HCT116 (cell line): ENCODE results near the gene MPV17L. TPM values are rescaled to one million over a fixed set of nuclear protein-coding genes. Genes with fewer than 3 reads are reported as not detected.

ENCODE experiments used
- ATAC-seq: fragments of 200-7000 bp; cut with Tn5 transposase; 2 replicates; pipeline ENCODE4 v1.9.1; 2020; ENCODE audit warnings: mild to moderate bottlenecking, moderate library complexity
- BruUV-seq: library from RNA; stranded (reverse); fragments of 400-500 nt; replicated peaks from 2 replicates; lab custom pipeline; 2021; lab: Mats Ljungman, UMichigan
- CTCF ChIA-PET: fragments of 300-600 bp; sonication (Branson Sonifier 250); formaldehyde crosslinking; loops from one replicate; lab custom pipeline; 2021; ENCODE audit warnings: antibody characterized with exemption; lab: Charles Lee
- POLR2A ChIA-PET: fragments of 300-600, 350-600 bp; sonication (Branson Sonifier 250); formaldehyde crosslinking; loops from one replicate; lab custom pipeline; 2021; ENCODE audit warnings: antibody characterized with exemption; lab: Charles Lee
- RAD21 ChIA-PET, 2 experiments: fragments of 300-600 bp; sonication (Branson Sonifier 250); formaldehyde crosslinking; loops; one replicate each; lab custom pipeline; 2023; ENCODE audit warnings: low total read pairs in 2 of 2; ENCODE audit not compliant: uncharacterized antibody in 2 of 2, unreplicated experiment in 2 of 2, low non-redundant PET in 1 of 2; lab: Charles Lee
- DNase-seq: peaks from one replicate; pipeline ENCODE4 v3.0.0-alpha.2; 2010; ENCODE audit warnings: low read depth, low spot score
- H2AFZ ChIP-seq: fragments of 200-600 bp; shearing (Covaris generic), sonication (generic); 2 replicates; pipeline ENCODE4 v1.6.1; 2017; ENCODE audit warnings: low read depth, mixed run types, mixed read lengths, antibody characterized with exemption, low read length; ENCODE audit not compliant: poor library complexity, severe bottlenecking
- H3K27ac ChIP-seq: 2 replicates; pipeline ENCODE4 v1.5.1; 2012; ENCODE audit warnings: low read depth, low read length
- H3K27me3 ChIP-seq: fragments of 200-600 bp; sonication (generic); 2 replicates; pipeline ENCODE4 v1.6.1; 2016; ENCODE audit warnings: mixed run types, low read length, mixed read lengths; ENCODE audit not compliant: insufficient read depth
- H3K36me3 ChIP-seq, 2 experiments: fragments of 200-500 bp in 1 of 2; fragments of 200-600 bp in 1 of 2; sonication (Bioruptor generic) in 1 of 2; sonication (generic) in 1 of 2; 2 replicates each; pipeline versions ENCODE4 v1.5.1 to v1.6.1; 2014 to 2016; ENCODE audit warnings: low read length in 2 of 2, inconsistent platforms in 1 of 2, mixed read lengths in 1 of 2, mixed run types in 1 of 2; ENCODE audit not compliant: insufficient read depth in 2 of 2, control insufficient read depth in 1 of 2
- H3K4me1 ChIP-seq, 2 experiments: fragments of 200-600 bp in 1 of 2; sonication (generic) in 1 of 2; 2 replicates each; pipeline versions ENCODE4 v1.5.1 to v1.6.1; 2012 to 2017; ENCODE audit warnings: low read length in 2 of 2, inconsistent platforms in 1 of 2, mild to moderate bottlenecking in 1 of 2, mixed read lengths in 1 of 2, mixed run types in 1 of 2, moderate library complexity in 1 of 2; ENCODE audit not compliant: insufficient read depth in 2 of 2, control insufficient read depth in 1 of 2
- H3K4me2 ChIP-seq: fragments of 200-600 bp; sonication (generic); 2 replicates; pipeline ENCODE4 v1.6.1; 2017; ENCODE audit warnings: mixed run types, low read length, mixed read lengths
- H3K4me3 ChIP-seq, 2 experiments: fragments of 200-600 bp in 1 of 2; sonication (generic) in 1 of 2; replicated peaks in 1 of 2; 2 replicates each; pipeline ENCODE4 v1.5.1; 2011 to 2016; ENCODE audit warnings: low read length in 2 of 2, control low read depth in 1 of 2, low read depth in 1 of 2, mild to moderate bottlenecking in 1 of 2, mixed read lengths in 1 of 2, mixed run types in 1 of 2
- H3K79me2 ChIP-seq: fragments of 200-600 bp; sonication (generic); 2 replicates; pipeline ENCODE4 v1.6.1; 2017; ENCODE audit warnings: mild to moderate bottlenecking, mixed run types, low read length, moderate library complexity, mixed read lengths; ENCODE audit not compliant: insufficient read depth
- H3K9ac ChIP-seq: fragments of 200-600 bp; sonication (generic); 2 replicates; pipeline ENCODE4 v1.6.1; 2016; ENCODE audit warnings: low read length, mixed read lengths
- H3K9me2 ChIP-seq: fragments of 200-600 bp; sonication (generic), shearing (Covaris generic); 2 replicates; pipeline ENCODE4 v1.6.1; 2017; ENCODE audit warnings: mixed run types, mild to moderate bottlenecking, moderate library complexity; ENCODE audit not compliant: insufficient read depth
- H3K9me3 ChIP-seq, 2 experiments: fragments of 200-500 bp in 1 of 2; fragments of 200-600 bp in 1 of 2; sonication (Bioruptor generic) in 1 of 2; sonication (generic) in 1 of 2; 2 replicates each; pipeline ENCODE4 v1.6.1; 2014 to 2017; ENCODE audit warnings: low read length in 2 of 2, mixed read lengths in 2 of 2, inconsistent platforms in 1 of 2, low read depth in 1 of 2, mild to moderate bottlenecking in 1 of 2, mixed run types in 1 of 2, moderate library complexity in 1 of 2; ENCODE audit not compliant: control insufficient read depth in 1 of 2, insufficient read depth in 1 of 2
- H4K20me1 ChIP-seq: fragments of 200-600 bp; sonication (generic), shearing (Covaris generic); 2 replicates; pipeline ENCODE4 v1.6.1; 2017; ENCODE audit warnings: mixed run types, mild to moderate bottlenecking, moderate library complexity; ENCODE audit not compliant: insufficient read depth
- CBX3 ChIP-seq: IDR thresholded peaks from 2 replicates; pipeline ENCODE4 v1.6.1; 2012; ENCODE audit warnings: low read depth
- CEBPB ChIP-seq: IDR thresholded peaks from 2 replicates; pipeline ENCODE4 v1.6.1; 2012; ENCODE audit warnings: low read depth
- ELF1 ChIP-seq: IDR thresholded peaks from 2 replicates; pipeline ENCODE4 v1.6.1; 2012; ENCODE audit warnings: low read depth, borderline replicate concordance
- JUND ChIP-seq: IDR thresholded peaks from 2 replicates; pipeline ENCODE4 v1.6.1; 2012
- POLR2A ChIP-seq: IDR thresholded peaks from 2 replicates; pipeline ENCODE4 v1.7.0; 2011; ENCODE audit warnings: borderline replicate concordance; ENCODE audit not compliant: insufficient read depth, insufficient read length; ENCODE audit errors: extremely low read depth
- POLR2AphosphoS5 ChIP-seq: IDR thresholded peaks from 2 replicates; pipeline ENCODE4 v1.6.1; 2011; ENCODE audit warnings: mild to moderate bottlenecking, low read depth, low read length, moderate library complexity
- SP1 ChIP-seq: IDR thresholded peaks from 2 replicates; pipeline ENCODE4 v1.6.1; 2012; ENCODE audit warnings: low read depth
- SRF ChIP-seq: IDR thresholded peaks from 2 replicates; pipeline ENCODE4 v1.6.1; 2012; ENCODE audit warnings: low read depth
- TCF7L2 ChIP-seq: IDR thresholded peaks from 2 replicates; pipeline ENCODE4 v1.7.0; 2011; ENCODE audit warnings: borderline replicate concordance, inconsistent platforms; ENCODE audit not compliant: insufficient read depth, insufficient read length; ENCODE audit errors: extremely low read depth
- ZNF274 ChIP-seq: fragments of 200-500 bp; sonication (Bioruptor generic); IDR thresholded peaks from 2 replicates; pipeline ENCODE4 v1.6.1; 2014; ENCODE audit warnings: mild to moderate bottlenecking, low read depth, low read length, inconsistent platforms
- intact Hi-C: fragments of 100-400 bp; cut with micrococcal nuclease; formaldehyde crosslinking; loops from 2 replicates; pipeline ENCODE4 v1.10.0; 2022
- total RNA-seq: library from RNA; stranded (reverse); gene quantifications from one replicate; pipeline ENCODE4 v1.2.1, GENCODE V29; 2021; ENCODE audit not compliant: unreplicated experiment
- TF ChIP-seq, protein P1 (sequence below): IDR thresholded peaks from 2 replicates; pipeline ENCODE4 v1.6.1; 2011; ENCODE audit warnings: mild to moderate bottlenecking, low read length, moderate library complexity; ENCODE audit not compliant: insufficient replicate concordance; ENCODE audit errors: extremely low read depth
- TF ChIP-seq, protein P2 (sequence below): IDR thresholded peaks from 2 replicates; pipeline ENCODE4 v1.6.1; 2012
- TF ChIP-seq, protein P3 (sequence below), 3 experiments: fragments of 200-600 bp in 1 of 3; sonication (generic) in 1 of 3; IDR thresholded peaks in 2 of 3; conservative IDR thresholded peaks in 1 of 3; 2 replicates each; pipeline ENCODE4 v1.5.1; 2012 to 2017; ENCODE audit warnings: low read depth in 2 of 3, low read length in 2 of 3, antibody characterized with exemption in 1 of 3, borderline replicate concordance in 1 of 3, control low read depth in 1 of 3, mild to moderate bottlenecking in 1 of 3, mixed read lengths in 1 of 3, mixed run types in 1 of 3, moderate library complexity in 1 of 3; ENCODE audit not compliant: insufficient read depth in 1 of 3
- TF ChIP-seq, protein P4 (sequence below): IDR thresholded peaks from 2 replicates; pipeline ENCODE4 v1.6.1; 2012; ENCODE audit warnings: low read depth

MPV17L gene
- total RNA-seq, 1 experiment from 2014 or later: not detected

DNA sequence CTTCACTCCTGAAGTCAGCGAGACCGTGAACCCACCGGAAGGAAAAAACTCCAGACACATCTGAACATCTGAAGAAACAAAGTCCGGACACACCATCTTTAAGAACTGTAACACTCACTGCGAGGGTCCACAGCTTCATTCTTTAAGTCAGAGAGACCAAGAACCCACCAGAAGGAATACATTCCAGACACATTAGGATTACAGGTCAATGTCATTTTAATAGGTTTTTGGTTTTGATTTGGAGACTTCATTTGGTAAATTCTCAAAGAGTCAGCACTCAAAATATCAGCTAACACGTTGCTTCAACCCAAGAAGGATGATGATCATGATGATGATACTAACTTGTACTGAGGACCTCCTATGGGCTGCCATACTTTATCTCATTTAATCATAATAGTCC is 31.2 kb downstream of the MPV17L start:
- DNase-seq (no peak), ATAC-seq (no peak)
- RAD21 ChIA-PET: no interaction called here
- Histone ChIP-seq H3K27ac (no peak overlapping the region), H2AFZ (no peak overlapping the region), H3K4me3 (no peak overlapping the region), H3K36me3 (no peaks in the 10 kb centered on the region), H3K9me3 (no peaks in the 10 kb centered on the region), H3K9ac (no peak overlapping the region), H3K4me2 (no peak overlapping the region), H3K27me3 (no peaks in the 10 kb centered on the region), H3K79me2 (no peaks in the 10 kb centered on the region), H3K9me2 (no peaks in the 10 kb centered on the region), H4K20me1 (no peaks in the 10 kb centered on the region), H3K4me1 (peaks cover 5 to 9% of the 10 kb centered on the region in 2 experiments; a peak in 3 of 4 replicates)
- CTCF ChIA-PET: no interaction called here
- TF ChIP-seq TCF7L2 (no peak), JUND (no peak), SRF (no peak), CBX3 (no peak), CEBPB (no peak), POLR2A (no peak), POLR2AphosphoS5 (no peak), ELF1 (no peak), SP1 (no peak), ZNF274 (no peak)
- TF ChIP-seq, protein P1, sequence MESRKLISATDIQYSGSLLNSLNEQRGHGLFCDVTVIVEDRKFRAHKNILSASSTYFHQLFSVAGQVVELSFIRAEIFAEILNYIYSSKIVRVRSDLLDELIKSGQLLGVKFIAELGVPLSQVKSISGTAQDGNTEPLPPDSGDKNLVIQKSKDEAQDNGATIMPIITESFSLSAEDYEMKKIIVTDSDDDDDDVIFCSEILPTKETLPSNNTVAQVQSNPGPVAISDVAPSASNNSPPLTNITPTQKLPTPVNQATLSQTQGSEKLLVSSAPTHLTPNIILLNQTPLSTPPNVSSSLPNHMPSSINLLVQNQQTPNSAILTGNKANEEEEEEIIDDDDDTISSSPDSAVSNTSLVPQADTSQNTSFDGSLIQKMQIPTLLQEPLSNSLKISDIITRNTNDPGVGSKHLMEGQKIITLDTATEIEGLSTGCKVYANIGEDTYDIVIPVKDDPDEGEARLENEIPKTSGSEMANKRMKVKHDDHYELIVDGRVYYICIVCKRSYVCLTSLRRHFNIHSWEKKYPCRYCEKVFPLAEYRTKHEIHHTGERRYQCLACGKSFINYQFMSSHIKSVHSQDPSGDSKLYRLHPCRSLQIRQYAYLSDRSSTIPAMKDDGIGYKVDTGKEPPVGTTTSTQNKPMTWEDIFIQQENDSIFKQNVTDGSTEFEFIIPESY: no peak
- TF ChIP-seq, protein P2, sequence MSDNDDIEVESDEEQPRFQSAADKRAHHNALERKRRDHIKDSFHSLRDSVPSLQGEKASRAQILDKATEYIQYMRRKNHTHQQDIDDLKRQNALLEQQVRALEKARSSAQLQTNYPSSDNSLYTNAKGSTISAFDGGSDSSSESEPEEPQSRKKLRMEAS: no peak
- TF ChIP-seq, protein P3, sequence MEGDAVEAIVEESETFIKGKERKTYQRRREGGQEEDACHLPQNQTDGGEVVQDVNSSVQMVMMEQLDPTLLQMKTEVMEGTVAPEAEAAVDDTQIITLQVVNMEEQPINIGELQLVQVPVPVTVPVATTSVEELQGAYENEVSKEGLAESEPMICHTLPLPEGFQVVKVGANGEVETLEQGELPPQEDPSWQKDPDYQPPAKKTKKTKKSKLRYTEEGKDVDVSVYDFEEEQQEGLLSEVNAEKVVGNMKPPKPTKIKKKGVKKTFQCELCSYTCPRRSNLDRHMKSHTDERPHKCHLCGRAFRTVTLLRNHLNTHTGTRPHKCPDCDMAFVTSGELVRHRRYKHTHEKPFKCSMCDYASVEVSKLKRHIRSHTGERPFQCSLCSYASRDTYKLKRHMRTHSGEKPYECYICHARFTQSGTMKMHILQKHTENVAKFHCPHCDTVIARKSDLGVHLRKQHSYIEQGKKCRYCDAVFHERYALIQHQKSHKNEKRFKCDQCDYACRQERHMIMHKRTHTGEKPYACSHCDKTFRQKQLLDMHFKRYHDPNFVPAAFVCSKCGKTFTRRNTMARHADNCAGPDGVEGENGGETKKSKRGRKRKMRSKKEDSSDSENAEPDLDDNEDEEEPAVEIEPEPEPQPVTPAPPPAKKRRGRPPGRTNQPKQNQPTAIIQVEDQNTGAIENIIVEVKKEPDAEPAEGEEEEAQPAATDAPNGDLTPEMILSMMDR (IDR thresholded peaks at IDR 0.05 in 2 of 3, conservative IDR thresholded peaks at IDR 0.05 in 1 of 3; ENCODE audit: borderline replicate concordance in 1 of 3, insufficient read depth in 1 of 3, low read depth in 2 of 3, low read length in 2 of 3): no peak
- TF ChIP-seq, protein P4, sequence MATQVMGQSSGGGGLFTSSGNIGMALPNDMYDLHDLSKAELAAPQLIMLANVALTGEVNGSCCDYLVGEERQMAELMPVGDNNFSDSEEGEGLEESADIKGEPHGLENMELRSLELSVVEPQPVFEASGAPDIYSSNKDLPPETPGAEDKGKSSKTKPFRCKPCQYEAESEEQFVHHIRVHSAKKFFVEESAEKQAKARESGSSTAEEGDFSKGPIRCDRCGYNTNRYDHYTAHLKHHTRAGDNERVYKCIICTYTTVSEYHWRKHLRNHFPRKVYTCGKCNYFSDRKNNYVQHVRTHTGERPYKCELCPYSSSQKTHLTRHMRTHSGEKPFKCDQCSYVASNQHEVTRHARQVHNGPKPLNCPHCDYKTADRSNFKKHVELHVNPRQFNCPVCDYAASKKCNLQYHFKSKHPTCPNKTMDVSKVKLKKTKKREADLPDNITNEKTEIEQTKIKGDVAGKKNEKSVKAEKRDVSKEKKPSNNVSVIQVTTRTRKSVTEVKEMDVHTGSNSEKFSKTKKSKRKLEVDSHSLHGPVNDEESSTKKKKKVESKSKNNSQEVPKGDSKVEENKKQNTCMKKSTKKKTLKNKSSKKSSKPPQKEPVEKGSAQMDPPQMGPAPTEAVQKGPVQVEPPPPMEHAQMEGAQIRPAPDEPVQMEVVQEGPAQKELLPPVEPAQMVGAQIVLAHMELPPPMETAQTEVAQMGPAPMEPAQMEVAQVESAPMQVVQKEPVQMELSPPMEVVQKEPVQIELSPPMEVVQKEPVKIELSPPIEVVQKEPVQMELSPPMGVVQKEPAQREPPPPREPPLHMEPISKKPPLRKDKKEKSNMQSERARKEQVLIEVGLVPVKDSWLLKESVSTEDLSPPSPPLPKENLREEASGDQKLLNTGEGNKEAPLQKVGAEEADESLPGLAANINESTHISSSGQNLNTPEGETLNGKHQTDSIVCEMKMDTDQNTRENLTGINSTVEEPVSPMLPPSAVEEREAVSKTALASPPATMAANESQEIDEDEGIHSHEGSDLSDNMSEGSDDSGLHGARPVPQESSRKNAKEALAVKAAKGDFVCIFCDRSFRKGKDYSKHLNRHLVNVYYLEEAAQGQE: no peak
- POLR2A ChIA-PET: no interaction called here
- intact Hi-C loops: no loop called here
- BruUV-seq: no TSS peak
